Left hindlimb (tissue), 1 donor: ENCODE measurements around the gene C2orf72.
"Not testable (repeated sequence)": the region's sequence is repeated elsewhere in the genome, so short reads cannot be mapped to it uniquely, and the experiment has no call there.

Source experiments
- DNase-seq: peaks from one replicate; pipeline ENCODE4 v3.0.0-alpha.2; 2018

Gene C2orf72

DNA sequence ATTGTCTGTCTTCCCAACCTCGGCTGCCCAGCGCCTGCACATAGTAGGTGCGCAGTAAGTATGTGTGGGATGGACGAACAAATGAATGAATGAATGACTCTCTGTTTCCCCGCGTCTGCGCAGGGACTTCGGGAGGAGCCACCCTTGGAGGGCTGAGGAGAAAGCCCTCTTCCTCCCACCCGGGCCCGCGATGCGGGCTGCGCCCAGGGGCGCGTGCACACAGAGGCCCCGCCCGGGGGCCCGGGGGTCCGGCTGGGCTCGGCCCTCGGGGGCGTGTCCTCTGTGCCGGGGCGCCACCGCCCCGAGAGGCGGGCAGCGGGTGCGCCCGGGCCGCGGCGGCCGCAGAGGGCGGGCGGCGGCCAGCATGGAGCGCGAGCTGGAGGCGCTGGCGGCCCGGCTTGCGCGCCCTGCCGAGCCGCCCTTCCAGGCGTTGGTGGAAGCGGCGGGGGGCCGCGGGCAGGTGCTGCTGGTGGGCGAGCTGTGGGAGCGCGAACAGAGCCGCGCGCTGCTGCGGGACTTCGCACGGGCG is at the start of gene C2orf72:
Gene C2orf72, plus strand, starts transcription at position 322 of the 529 bp plus-strand sequence. Its CDS starts 43 bp downstream, at position 365.
- no peak for DNase-seq

DNA sequence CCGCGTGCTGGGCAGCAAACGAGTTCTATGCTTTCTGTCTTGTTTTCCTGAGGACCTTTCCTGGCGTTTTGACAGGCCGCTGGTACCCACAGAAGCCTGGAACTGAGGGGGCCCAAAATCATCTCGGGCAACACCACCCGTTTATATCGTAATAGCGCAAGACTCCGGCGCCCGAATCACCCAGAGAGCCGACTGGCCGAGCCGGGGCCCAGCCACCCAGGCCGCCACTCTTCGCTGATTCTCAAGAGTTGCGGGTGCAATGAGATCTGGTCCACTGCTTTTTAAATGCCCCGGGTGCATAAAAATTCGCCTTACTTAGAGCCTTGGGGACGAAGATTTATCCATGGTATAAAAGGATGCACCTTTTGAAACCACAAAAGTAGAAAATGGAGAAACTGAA is 47.6 kb upstream of the C2orf72 start:
- DNase-seq, result no peak

DNA sequence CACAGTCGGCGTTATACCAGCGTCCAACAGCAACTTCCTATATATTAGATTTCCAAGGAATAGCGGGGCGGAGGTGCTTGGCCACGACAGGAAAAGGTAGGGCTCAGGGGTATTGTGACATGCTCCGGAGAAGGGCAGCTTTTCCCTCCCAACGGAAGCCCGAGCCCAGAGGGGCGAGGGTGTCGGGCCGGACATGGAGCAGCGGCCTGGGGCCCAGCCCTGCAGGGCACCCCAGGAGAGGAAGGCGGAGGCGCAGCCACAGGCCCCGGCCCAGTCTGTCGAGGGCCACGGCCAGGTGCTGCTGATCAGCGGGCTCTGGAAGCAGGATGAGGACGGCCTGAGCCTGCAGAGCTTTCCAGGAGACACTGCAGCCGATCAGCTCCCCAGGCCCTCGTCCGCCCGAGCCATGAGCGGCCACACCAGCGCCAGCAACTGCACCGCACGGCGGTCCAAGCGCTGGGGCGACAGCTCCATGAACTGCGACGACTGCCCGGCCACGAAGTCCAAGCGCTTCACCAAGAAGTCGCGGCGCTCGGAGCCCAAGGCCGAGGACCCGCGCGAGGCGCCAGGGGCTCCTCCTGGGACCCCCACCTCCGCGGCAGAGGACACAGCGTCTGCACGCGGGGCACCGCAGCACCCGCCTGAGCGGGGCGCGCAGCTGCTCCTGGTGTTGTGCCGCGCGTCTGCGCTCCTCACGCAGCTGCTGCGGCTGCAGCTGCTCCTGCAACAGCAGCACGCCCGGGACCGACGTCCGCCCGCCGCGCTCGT is 47.0 kb upstream of the C2orf72 start:
- DNase-seq, result no peak

DNA sequence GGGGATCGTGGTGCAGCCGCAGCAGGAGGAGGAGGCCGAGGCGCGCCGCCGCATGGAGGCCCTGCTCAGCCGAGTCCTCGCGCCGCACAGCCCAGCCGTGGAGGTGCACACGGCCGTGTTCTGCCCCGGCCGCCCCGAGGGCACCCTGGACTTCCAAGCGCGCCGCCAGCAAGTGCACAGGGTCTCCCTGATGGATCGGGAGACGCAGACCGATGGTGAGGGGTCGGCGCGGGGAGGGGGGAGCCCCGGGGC is 46.5 kb upstream of the C2orf72 start:
- DNase-seq, result no peak

DNA sequence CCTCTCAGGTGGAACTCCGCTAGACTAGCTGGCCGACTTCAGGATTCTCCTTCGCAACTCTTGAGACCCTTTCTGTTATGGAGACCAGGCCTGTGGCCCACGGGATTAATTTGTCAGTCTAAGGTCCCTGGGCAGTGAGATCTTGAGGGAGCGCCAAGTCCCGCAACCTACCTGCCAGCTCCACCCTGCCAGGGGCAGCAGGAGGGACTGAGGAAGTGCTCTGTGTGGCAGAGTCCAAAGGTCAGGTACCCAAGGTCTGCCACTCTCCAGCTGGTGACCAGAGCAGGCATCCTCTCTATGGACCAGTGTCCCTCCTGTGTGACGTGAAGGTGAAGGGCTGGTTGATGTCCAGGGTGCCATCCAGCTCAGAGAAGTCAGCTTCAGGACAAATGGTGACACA is 45.7 kb upstream of the C2orf72 start:
- DNase-seq, result no peak

DNA sequence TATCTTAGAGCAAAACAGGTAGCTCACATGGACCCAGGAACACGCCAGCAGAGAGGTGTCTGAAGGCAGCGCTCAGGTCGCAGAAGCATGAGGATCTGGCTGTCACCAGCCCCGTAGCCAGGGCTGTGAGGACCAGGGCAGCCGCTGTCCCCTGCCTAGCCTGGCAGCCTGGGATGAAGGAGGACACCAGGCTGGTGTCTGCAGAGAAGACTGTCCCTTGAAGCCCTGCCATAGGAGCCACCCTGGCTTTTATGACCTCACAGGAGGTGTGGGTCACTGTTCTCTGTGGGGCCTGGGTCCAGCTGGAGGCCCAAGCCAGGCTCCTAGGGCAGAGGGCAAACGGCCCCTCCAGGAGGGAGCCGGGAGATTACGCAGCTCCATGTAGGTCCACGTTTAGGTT is 41.5 kb upstream of the C2orf72 start, which contains the start of gene SPATA3:
Gene SPATA3, plus strand, starts transcription at position 301 of the 400 bp plus-strand sequence. CDS start 113 bp downstream, outside the sequence.
- no peak for DNase-seq

DNA sequence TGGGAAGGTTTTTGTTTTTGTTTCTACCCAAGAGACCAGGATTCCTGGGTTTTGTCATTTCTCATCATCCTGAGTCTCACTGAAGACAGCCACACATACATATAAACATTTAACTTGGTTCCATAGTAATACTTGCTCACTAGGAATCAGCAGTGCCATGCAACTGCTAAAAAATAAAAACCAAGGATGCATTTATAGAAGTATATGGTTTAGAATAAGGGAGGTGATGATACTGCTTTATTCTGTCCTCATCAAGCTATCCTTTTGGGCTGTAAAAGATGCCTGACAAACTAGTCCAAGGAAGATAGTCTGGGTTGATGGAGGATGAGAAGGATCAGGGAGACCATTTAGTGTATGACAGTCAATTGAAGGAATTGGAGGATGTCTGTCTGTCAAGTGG is 40.7 kb upstream of the C2orf72 start:
- DNase-seq, result no peak

DNA sequence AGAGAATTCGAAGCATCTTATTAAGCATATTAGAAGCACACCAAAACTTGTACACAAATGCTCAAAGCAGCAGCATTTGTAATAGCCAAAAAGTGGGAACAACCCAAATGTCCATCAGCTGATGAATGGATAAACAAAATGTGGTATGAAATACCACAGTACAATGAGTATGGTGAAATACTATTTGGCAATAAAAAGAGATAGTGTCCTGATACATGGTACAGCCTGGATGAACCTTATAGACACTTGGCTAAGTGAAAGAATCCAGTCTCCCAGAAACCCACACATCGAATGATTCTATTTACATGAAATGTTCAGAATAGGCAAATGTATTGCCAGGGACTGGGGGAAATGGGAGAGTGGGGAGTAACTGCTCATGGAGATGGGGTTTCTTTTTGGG is 38.4 kb upstream of the C2orf72 start:
- no peak for DNase-seq

DNA sequence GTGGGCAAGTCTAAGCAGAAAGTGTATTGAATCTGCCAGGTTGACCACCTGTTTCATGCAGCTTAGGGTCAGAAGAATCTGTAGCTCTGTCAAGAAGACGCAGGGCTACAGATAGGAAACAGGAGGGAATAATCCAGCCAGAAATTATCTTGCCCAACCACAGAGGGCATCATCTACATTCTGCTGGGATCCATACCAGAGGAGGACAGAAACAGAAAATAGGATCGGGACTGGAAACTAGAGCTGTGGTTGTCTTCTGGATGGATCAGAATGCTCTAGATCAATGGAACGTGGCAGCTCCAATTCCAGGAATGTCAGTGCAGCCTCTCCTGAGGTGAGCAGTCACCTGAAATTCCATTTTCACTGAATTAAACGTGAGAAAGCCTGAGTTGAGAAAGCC is 37.8 kb upstream of the C2orf72 start:
- no peak for DNase-seq

DNA sequence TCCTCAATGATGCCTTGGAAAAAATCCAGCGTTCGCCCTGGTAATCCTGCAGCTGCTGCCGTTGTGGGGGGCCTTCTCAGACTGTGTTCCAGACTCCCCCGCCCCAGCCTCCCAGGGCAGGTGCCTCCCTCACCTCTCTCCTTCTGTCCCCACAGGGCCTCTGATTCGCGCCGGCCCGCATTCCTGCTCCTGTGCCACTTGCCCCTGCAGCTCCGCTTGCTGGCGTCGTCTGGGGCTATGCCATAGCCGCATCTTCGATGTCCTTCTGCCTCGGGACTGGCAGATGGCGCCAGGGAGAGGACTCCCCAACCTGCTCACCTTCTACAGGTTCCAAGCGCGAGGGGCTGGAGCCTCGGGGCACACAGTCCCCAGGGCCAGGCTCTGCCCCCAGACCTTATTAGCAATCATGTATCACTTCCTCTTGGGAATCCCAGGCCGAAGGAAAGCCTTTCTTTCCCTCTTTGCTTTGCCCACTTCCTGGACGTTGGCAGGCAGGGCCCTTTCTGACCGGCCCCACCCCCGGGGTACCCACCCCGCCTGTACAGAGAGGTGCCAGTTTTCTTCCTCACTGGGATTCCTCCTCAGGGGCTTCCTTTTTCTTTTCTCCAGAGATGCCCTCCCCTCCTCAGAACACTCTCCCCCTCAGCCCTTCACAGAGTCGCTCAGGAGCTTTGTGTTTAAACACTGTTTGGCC is 37.0 kb upstream of the C2orf72 start:
- no peak for DNase-seq

DNA sequence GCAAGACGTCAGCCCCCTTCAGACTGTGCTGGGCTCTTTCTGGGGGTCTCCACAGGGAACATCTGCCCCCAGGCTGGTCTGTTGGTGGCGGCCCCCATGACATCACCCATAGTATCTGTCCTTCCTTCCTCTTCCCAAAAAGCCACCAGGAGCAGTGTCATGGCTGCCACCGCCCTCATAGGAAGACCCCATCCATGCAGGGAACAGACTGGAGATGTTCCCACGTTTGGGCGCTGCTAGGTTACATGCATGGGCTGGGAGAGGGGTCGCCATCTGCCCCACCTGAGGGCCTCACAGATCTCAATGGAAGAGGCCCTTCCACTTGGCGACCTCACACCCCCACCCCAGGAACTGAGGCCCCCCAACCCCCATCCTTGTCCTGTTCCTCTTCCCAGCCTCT is 36.3 kb upstream of the C2orf72 start:
- no peak for DNase-seq

DNA sequence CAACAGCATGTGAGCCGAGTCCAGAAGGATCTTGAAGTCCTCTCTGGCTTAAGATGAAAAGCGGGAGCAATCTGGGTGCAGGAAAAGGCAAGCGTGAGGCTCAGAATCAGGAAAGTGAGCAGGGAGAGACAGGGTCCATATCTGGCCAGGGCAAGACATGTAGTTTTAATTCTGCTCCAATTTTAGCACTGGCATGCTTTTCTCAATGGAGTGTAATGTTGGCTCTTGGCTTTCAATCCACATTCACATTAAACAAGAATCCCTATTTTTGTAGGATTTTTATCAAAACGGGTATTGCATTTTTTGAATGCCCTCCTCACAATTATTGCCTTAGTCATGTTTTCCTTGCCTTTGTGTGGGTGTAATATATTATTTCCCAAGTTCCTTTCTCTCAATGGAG is 35.4 kb upstream of the C2orf72 start:
- no peak for DNase-seq

DNA sequence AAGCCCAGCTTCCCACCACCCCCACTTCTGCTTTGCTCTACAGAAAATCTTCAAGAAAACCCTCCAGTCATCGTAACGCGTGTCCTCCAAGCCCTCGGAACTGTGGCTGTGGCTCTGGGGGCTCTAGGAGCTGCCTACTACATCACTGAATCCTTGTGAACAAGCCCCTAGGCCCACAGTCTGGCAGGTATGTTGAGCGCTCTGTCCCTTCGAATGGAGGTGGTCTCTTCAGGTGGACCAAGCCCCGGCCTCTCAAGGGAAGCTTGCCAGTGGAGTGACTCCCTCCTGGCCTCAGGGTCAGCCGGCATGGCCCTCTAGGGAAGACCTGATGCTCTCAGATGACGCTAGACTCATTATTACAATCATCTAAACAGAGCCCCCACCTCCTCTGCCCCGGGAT is 34.7 kb upstream of the C2orf72 start:
- DNase-seq, result no peak

DNA sequence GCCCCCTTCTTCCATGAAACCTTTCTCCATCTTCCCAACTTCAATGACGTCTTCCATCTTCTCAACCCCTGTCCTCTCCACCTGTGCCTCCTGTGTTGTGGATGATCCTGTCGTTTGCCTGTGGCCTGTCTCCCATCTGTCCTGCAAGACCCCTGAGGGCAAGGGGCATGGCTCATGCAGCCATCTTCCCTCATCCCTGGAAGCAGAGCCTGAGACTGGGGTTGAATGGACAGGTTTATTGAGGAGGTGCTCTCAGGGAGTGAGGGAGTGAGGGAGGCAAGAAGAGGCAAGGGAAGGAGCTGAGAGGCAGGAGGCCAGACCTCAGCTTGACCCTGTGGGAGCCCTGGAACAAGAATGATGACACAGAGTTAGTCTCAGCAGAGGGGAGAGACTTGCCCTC is 34.1 kb upstream of the C2orf72 start:
- no peak for DNase-seq

DNA sequence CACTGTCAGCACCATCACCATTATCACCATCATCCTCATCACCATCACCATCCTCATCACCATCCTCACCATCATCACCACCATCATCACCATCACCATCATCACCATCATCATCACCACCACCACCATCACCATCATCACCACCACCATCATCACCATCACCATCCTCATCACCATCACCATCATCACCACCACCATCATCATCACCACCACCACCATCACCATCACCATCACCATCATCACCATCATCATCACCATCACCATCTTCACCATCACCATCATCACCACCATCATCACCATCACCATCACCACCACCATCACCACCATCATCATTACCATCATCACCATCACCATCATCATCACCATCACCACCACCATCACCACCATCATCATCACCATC is 32.4 kb upstream of the C2orf72 start:
- not testable (repeated sequence) for DNase-seq

DNA sequence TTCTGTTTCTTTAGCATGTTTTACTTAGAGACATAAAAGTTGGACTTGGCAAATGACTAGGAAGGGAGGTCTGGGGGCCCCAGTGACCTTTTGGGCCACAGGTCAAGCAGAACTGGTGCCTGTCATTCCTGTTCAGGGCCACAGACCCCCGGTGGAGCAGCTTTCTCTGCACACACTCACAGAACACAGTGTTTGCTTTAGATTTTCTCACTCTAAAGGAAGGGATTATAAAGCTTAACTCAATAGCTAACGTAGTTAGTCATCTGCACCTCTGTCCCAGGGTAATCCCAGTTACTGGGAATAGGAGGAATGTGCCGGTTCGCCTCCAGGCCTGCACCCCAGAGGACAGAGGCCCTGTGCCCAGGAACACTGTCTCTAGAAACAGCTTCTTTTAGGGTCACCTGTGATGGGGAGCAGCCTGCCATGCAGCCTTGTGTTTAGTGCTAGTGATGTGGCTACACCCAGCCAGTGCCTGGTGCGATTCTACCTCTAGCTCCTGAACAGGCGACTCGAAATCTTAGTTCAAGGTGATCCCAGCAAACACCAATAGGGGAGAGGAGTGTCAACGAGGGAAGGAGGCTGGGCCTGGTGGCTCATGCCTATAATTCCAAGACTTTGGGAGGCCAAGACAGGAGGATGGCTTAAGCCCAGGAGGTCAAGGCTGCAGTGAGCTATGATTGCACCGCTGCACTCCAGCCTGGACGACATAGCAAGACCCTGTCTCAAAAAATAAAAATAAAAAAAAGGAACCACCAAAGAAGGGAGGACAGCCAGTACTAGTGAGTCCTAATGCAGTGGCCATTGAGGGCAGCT is 29.8 kb upstream of the C2orf72 start:
- no peak for DNase-seq

DNA sequence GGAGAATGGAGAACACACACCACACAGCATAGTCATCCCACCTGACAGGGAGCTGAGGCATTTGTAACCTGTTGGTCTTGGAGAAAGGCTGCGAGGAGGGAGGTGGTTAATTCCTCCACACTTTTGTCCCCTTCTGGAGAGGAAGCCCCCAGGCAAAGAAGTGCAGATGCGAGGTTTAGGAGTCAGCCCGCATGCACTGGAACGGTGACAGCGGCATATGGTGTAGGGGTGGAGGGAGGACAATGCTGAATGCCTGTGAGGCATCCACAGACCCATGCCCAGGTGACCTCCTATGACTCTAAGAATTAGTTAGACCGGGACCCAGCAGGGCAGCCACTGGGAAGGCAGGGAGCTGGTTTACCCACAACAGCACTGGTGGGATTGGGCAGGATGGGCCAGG is 29.2 kb upstream of the C2orf72 start:
- no peak for DNase-seq

DNA sequence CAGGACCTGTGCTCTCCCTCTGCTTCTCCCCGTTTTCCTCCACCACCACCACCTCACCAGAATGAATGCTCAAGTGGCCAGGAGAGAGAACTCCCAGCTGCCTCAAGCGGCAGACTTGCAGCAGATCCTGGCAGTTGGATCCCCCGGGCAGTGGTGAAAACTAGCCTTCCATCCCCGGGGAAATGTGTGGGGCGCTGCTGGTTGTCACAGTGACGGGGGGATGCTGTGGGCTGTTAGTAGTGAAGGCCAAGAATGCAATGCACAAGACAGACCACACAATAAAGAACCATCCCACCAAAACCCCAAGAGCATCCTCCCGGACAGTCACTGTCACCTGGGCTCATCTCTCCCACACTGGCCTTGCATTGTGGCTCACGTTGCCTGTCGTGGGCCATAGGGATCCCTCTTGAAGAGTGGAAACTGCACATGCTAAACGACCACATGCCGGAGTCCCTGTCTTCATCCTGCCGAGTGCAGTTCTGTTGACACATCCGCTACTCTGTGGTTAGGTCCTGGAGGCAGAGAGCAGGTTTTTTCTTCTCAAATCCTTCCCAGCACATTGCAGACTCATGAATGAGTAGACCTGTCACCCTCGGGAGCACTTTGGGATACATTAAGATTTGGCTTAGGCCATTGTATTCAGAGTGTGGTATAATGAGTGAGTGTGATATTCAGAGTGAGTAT is 27.9 kb upstream of the C2orf72 start:
- DNase-seq, result no peak

DNA sequence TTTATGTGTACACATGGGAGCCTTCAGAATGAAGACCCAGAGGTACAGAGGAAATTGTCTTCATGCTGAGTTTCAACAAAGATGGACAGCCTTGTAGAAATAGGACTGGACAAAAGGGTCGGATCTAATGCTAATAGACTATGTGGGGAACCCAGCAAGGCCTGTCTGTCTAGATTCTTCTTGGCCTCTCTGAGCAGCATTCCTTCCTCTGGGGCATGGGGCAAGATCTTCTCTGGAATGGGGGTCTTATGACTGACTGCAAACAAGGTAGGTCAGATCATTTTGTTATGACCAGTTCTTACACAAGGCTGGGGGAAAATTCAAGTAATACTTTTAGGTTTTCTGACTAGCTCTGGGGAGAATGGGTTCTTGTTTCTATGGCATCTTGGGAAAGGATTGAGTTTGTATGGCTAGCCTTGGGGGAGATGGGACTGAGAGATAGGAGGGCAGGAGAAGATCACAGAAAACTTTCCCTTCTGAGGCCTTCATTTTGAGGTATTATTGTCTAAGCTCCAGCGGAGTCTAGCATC is 27.1 kb upstream of the C2orf72 start:
- DNase-seq, result no peak

DNA sequence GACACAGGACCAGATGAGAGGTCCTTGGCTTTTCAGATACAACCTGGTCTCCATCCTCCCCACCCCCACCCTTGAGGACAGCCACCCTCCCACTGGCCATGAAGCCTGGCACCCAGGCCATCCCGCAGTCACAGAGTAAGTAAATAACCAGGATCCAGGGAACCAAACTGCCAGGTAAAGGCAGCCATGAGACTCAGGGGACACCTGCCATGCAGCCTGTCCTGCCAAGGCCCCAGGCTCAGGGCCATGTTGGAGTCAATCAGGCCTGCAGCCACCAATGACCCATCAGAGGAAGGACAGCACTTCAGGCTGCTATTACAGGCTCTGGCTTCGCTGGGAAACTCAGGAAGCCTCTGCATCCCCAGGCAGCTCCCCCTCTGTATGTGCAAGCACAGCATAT is 25.8 kb upstream of the C2orf72 start:
- no peak for DNase-seq

DNA sequence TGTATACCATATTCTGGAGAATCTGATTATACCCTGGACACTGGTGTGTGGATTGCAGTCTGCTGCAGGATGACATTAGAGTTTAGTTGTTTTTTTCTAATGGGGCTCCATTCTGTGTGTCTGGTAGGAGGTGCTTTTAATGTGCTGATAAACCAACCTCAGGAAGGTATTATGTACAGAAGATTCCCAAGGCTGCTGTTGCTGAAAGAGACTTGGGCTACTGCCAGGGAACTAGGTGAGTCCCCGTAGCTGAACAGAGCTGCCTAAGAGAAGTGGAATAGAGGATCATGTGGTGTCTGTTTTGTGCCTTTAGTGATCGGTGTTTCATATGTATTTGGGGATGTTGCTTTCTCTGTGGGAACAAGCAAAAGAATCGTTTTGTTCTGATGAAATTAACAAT is 24.9 kb upstream of the C2orf72 start:
- no peak for DNase-seq

DNA sequence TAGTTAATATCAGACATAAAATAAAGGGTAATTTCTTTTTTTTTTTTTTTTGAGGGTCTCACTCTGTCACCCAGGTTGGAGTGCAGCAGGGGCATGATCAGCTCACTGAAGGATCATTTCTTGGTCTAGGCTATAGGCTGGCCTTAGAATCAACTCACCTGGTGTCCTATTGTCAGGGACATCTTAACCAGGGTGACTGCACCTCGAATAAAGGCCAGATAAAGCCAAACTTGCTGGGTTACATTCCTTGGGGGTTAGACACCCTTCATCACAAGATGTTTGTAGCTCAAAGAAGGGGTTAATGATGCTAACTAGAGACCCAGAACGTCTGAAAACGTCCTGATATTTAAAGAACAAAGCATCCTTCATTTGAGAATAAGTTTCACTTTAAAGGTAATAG is 23.5 kb upstream of the C2orf72 start:
- no peak for DNase-seq

DNA sequence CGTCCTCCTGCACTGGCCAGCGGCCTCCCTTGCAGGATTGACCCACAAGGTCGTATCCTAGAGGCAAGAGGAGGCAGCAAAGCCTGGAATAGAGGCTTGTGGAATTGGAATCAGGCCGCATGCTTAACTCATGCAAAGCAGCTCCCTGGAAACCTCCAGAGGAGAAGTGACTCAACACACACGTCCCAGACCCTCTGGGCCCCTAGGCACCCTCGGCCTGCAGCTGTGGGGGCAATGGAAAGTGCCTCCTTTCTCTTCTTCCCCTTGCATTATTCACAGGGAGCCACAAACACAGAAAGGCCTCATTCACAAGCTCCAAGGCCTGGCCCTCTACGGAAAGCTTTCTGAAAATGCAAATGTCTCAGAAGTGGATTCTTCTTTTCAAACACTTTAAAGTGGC is 21.8 kb upstream of the C2orf72 start:
- DNase-seq, result no peak
